ENCODE data around the gene VAV3. TPM values are rescaled to one million over a fixed set of nuclear protein-coding genes. Genes with fewer than 3 reads are reported as not detected.
A peak's percentile ranks its signal among the peaks of the same experiment; 100 is the strongest.

The VAV3 gene
- total RNA-seq, 1 donor from 2014 or later, result 126 TPM

DNA sequence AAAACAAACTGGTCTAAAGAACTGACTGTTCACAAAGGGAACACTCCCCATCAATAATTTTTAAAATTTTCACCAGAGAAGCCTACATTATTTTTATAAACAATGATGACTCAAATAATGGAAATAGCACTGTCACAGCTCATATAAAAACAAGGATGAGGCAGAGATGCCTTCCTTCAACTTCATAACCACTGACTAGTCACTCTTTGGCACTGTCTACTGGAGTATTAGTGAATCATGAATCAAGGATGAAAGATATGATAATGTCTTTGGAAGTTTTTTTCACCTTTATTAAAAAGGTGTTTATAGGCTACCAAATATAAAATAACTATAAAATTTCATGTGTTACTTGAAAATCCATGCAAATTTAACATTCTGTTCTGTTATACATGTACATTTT lies 316.9 kb downstream of the VAV3 start:
- DNase-seq (ENCODE audit: low read depth), result peak; percentile 76

DNA sequence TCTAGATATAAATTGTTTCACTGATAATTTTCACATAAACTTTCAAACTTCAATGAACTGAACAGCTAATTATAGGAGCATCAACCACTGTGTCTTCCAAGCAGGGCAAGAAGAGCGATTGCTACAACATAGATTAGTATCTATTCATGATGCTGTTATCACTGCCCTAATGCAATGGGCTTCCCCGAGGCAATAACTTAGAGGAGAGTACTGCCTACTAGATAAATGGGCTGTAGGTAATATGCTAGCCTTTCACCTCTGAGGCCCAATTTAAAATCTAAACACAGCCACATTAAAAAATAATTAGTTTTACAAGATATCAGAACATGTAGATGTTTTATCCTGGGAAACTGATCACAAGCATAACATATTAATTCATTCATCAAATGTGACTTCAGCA lies 318.0 kb downstream of the VAV3 start:
- DNase-seq (ENCODE audit: low read depth), result no peak

DNA sequence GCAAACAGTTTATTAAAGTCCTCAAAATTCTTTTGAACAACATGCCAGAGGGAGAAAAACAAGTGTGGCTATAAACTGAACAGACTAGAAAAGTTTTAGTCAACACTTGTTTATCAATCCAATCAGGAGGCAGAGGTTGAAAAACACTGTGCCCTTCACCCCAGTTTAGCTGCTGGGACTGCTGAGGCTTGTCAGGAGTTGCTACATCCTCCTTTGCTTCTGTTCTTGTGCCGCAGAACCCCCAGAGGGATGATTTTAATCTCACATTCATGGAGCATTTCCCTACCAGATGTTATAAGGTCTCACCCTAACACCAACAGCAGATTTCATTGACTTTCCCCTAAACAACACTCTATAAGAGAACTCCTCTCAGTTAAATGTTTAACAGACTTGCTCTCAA lies 321.2 kb downstream of the VAV3 start:
- DNase-seq (ENCODE audit: low read depth), result no peak

DNA sequence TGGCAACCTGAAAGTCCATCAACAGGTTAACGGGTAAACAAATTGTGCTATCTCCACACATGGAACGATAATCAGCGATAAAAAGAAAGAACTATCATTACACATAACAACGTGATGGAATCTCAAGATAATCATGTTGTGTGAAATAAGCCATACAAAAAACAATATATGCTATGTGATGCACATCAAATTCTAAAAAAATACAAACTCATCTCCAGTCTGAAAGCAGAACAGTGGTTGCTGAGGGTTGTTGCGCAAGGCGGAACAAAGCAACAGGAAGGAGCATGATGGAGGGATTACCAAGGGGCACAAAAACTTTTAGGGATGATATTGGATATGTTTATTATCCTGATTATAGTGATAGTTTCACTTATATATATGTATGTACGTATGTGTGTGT lies 324.8 kb downstream of the VAV3 start:
- no peak for DNase-seq (ENCODE audit: low read depth)

DNA sequence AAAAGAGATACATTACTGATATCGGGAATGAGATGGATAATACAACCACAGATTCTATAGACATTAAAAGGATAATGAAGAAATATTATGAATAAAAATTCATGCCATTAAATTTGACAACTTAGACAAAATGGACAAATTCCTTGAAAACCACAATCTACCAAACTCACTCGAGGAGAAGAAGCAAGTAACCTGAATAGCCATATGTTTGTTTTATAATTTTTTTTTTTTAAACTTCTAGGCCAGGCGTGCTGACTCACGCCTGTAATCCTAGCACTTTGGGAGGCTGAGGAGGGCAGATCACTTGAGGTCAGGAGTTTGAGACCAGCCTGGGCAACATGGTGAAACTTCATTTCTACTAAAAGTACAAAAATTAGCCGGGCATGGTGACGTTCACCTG lies 327.9 kb downstream of the VAV3 start:
- DNase-seq (ENCODE audit: low read depth), result no peak

DNA sequence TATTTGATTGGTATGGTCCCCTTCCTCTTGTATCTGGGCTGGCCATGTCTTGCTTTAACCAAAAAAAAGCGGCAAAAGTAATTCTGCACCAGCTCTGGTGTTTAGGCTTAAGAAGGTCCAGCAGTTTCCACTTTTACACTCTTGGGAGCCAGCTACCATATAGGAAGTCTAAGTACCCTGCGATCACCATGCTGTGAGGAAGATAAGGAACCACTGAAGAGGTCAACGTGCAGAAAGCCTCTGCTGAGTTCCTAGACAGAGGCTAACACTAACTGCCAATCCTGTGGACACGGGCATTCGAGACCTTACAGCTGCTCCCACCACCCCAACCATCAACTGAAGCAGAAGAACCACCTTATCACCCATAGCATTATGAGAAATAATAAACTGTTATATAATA lies 331.4 kb downstream of the VAV3 start:
- no peak for DNase-seq (ENCODE audit: low read depth)

DNA sequence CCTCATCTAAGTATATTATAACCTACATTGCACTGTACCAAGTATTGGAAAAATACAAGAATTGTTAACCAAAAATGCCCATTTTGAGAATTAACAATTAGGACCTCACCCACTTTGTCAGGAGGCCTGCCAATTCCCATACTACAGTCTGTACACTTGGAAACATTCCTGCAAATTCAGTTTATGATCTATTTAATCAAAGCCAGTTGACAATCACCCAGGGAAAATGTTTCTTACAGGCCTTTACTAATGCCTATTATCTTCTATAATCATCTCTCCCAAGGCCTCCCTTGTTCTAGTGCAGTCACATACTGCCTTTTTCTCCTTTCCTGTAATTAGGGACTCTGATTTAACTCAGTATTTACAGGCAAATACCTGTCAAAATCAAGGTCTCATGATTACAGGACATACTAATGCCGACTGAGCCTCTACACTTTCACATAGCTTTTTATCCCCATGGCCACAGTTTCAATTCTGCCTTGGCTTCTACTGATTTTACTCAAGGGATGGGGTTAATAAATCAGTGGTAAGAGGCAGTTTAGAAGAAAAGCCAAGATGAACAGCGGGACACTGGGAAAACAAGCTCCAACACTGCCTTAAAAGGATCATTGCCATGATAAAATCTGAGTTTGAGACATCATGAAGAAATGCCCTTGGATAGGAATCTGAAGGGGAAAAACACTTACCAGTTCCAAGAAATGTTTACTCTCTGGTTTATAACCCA lies 338.7 kb downstream of the VAV3 start:
- peak; percentile 27 for DNase-seq (ENCODE audit: low read depth)

DNA sequence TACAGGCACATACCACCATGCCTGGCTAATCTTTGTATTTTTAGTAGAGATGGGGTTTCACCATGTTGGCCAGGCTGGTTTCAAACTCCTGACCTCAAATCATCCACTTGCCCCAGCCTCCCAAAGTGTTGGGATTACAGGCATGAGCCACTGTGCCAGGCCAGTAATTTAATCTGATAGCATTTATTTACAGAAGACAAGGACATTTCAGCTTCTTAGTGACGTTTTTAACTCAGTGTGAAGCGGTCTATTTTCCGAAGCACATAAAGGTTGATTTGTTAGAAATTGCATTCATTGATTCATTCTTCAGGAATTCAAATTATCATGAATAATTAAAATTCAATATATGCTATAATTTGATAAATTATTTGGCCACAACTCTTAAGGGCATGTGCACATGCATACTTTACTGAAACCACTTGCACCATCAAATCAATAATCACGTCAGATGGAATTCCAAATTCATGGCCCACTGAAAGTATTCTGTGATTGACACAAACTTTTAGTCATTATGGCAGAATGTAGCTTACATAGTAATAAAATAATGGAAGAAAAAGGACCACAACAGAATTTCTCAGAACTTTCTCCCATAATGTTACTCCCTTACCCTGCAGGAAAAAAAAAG lies 339.5 kb downstream of the VAV3 start:
- DNase-seq (ENCODE audit: low read depth), result no peak

DNA sequence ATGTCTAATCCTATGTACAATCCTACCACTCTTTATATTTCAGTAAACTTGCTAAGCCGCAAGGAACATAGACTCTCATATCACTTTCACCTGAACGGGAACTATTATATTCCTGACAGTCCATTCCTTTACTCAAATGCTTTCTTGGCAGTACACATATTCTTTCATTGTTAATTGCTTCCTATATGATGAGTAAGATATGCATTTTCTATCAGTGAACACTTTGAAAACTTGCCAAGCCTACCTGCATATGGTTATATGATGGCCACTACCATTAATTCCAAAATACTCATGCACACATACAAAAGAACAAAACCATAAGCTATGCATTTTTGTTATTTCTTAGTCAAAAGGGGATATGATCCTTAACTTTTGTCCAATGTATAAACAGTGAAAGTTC lies 341.5 kb downstream of the VAV3 start:
- no peak for DNase-seq (ENCODE audit: low read depth)

DNA sequence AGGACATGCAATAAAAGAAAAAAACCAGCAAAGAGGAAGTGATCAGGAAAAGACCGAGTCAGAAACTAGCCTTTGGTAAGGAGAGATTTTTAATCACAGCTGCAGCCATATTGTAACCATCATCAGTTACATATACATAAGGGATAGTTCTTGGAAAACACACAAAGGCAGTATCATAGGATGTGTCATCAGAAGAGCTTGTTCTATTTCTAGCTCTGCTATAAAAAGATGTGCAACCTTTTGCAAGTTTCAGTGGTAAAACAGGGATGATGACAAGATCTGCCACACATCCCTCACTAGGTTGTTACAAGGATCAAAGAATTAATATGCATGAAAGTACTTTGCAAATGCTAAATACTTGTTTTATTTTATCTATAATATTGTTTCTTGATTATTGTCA lies 342.0 kb downstream of the VAV3 start:
- no peak for DNase-seq (ENCODE audit: low read depth)

DNA sequence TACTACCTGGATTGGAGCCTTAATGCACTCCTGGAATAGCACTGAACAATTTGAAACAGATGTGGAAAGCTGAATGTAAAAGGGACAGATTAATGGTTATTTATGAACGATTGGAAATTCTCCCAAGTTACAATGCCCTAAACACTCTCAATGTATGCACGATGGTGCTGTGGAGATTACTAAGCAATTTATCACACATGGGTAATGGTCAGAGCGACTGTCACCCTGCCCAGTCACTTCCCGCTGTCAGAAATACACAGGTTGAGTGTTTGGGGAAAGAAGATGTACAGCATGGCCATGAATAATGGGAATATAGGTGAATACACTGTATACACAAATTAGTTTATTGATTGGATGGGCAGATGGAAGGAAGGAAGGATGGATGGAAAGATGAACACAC lies 342.4 kb downstream of the VAV3 start:
- DNase-seq (ENCODE audit: low read depth), result no peak

DNA sequence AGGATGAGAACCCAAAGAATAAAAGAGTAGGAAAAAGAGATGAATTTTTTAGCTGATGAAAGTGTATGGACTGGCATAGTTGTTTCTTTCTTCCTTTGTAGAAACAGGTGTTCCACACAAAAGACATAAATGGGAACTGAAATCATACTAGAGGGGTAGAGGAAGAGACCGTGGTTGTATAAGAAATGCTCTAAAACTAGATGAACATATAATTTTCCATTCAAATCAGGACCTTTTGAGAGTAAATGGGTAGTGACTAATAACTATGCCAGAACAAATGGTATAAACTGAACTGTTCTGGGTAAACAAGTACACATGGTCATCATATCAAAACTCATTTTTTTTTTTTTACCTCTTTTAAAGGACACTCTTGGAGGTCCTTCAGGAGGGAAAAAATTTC lies 344.2 kb downstream of the VAV3 start:
- DNase-seq (ENCODE audit: low read depth), result no peak

DNA sequence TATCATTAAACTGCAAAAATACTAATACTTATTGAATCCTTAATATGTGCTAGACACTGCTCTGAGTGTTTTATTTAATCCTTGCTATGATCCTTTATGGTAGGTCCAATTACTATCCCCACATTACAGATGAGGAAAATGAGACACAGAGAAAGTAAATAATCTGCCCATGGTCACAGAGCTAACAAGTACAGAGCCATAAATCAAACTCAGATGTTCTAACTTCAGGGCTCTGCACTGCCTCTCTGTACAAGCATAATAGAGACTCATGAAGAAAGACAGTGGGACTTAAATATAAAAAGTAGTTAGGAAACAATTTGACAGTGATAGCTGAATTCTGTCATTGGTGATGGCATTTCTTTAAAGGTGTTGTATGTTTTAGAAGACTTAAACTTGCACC lies 346.4 kb downstream of the VAV3 start:
- no peak for DNase-seq (ENCODE audit: low read depth)

DNA sequence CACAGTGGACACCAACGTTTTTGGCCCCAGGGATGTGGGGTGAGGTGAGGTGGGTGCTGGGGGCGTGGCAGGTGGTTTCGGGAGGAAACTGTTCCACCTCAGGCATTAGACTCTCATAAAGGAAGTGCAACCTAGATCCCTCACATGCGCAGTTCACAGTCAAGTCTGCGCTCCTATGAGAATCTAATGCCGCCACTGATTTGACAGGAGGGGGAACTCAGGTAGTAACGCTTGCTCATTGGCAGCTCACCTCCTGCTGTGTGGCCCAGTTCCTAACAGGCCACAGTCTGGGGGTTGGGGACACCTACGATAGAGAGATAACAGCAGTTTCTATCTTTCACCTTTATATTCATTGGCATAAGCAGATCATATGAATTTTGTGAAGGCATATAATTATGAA lies 347.1 kb downstream of the VAV3 start:
- DNase-seq (ENCODE audit: low read depth), result no peak

DNA sequence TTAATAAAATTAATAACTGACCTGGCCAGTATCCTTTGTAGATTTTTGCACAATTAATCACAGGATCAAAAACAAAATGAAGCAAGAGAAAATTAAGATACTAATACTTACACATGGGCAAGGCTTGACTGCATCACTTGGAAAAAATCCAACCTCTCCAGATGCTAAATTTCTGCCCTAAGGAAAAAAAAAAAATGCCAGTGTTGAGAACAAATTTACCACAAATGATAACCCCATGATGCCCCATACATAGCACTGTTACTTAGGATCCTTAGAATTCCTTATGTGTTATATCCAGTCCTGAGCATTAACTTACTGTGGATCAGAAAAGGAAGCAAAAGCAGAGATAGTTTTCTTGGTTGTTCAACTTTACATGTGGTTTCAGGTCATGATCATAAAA lies 347.5 kb downstream of the VAV3 start:
- no peak for DNase-seq (ENCODE audit: low read depth)

DNA sequence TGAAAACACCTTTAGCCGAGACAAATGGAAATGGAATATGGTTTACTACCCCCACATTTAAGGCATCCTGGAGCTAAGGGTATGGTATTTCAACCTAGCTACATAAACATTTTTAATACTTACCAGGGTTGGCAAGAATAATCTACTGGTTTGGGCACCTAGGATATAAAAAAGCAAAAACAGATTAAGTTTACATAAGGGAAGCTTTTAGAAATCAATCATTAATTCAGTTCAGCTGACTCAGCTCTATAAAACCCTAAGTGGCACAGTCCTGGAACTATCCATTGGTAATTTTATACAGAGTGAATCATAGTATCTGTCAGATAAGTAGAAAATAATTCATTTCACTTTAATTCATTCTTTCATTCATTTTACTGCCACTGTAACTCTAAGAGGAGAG lies 355.2 kb downstream of the VAV3 start:
- peak; percentile 91 for DNase-seq (ENCODE audit: low read depth)

DNA sequence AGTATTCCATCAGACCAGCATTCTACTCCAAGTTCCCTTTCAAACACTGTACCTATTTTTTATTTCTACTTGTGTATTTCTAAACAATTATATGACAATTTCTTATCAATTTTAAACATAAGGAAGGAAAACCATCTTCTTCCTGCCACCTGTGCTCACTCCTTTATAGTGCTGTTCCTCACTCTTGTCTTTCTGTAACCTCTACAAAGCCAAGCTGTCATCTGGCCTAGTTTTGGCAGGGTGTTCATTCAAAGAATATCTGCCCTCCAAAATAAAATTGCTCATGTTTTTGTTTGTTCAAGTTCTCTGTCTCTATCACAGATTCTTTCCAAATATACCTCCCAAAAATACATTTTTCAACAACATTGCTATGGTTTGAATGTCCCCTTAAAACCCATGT lies 360.2 kb downstream of the VAV3 start:
- no peak for DNase-seq (ENCODE audit: low read depth)

DNA sequence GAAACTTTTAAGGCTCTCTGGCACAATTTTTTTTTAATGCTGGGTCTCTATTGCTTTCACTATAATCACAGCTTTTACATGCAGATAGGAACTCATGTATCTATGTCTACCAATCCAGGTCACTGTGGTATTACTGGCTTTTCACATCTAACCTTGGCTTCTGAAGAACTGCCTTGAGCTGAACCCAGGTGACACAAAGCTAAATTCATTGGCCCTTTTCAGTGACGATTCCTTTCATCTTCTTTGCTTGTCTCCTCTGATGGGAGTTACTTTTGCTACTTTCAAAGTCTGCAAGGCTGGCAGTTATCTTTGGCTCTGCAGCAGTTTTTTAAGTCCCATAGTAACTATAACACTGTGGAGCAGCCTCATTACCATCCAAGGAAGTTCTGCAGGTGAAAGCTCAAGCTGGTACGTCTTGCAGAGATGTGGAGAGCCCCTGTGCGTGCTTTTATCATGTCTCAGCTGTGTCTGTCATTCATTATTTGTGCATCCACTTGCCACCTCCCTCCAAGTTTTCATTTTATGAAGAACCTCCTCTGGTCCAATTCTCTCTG lies 364.3 kb downstream of the VAV3 start:
- no peak for DNase-seq (ENCODE audit: low read depth)

DNA sequence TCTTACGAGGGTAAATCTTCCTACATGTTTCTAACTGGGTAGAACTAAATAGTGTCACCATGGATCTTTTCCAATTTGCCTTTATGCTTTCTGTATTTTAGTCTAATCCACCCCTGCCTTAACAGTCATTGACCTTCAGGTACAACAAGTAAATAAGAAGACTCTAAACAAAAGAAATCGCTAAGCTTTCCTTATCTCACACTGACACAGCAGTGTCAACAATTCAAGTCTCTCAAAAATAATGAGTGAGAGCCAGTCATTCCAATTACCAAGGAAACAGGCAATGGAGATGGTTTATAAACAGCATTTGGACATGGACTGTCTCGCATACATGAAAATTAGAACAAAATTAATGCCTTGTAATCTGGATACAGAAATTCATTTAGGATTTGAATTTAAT lies 365.8 kb downstream of the VAV3 start:
- DNase-seq (ENCODE audit: low read depth), result no peak

DNA sequence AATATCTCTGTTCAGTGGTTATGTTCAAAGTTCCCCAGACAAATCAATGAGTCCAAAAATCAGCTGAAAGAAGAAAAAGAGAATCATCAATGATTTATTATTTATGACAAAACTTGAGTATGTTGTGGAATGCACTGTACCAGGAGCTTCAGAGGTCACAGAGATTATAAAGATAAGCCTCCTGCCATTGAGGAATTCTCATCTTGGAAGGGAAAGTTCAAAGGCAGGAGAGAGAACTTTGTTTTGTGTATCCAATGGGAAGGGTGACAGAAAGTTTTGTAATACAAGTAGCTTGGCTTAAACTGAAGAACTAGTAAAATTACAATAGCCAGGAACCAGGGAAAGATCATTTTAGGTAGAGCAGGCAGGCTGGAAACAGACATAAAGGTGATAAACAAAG lies 367.7 kb downstream of the VAV3 start:
- no peak for DNase-seq (ENCODE audit: low read depth)

DNA sequence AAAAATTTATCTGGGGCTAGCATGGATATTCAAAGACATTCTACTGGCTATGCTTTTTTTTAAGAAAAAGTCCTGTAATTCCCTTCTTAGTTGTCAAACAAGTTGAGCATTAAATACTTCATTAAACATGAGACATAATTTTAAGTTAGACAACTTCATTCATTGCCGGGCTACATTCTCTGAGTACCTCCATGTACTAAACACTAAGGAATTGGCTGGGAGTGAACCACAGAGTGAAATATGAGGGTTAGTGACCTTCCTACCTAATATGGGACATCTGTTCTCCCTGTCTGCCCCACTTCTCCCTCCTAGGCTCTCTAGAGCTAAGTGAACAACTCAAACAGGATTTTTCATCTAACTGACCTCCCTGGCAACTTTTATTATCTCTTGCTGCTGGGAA lies 370.4 kb downstream of the VAV3 start:
- DNase-seq (ENCODE audit: low read depth), result peak; percentile 46

DNA sequence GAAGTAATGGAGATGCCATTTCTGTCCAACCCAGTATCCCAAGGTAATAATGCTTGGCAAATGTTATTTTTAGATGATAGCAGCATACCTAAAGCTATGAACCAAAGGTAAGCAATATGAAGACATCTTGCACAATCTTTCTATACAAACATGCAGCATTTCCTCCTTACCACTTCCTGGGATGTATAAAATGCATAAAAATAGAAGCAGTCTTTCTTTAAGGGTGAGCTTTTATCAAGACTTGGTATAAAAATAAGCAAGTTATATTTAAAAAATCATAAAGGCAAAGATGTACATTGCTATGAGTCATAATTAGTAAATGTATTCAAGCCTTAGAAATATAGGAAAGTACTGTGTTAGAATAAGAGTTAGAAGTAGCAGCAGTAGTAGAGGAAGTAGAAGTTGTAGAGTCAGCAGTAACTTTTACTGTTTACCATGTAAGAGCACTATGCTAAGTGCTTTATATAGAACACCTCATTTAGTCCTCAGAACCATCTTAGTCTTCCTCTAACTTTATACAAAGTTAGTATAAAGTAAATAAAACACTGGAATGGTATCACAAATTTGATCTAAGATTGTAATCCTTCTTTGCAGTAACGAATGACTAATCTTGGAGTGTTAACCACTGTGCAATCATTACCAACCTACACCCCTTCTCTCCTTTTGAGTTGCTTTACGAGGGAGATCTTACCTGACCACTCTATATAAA lies 371.3 kb downstream of the VAV3 start:
- DNase-seq (ENCODE audit: low read depth), result peak; percentile 42

Measured in renal cortical epithelial cell (primary cell).